Esophagus squamous epithelium (tissue), 4 donors: ENCODE results near the gene CDH2.

ENCODE experiments used
- POLR2A ChIP-seq, 4 donors: fragments of 450-650 bp; IDR thresholded peaks; one replicate each; pipeline ENCODE4 v1.6.1; 2017; ENCODE audit warnings: antibody characterized with exemption in 4 of 4, mild to moderate bottlenecking in 4 of 4, moderate library complexity in 3 of 4
- TF ChIP-seq, protein P1 (sequence below), 6 experiments: fragments of 450-650 bp in 4 of 6; fragments of 200-600 bp in 2 of 6; sonication (generic) in 2 of 6; IDR thresholded peaks; one replicate each; pipeline ENCODE4 v1.5.1; 2016 to 2019; ENCODE audit warnings: antibody characterized with exemption in 6 of 6, mild to moderate bottlenecking in 4 of 6, moderate library complexity in 4 of 6

DNA sequence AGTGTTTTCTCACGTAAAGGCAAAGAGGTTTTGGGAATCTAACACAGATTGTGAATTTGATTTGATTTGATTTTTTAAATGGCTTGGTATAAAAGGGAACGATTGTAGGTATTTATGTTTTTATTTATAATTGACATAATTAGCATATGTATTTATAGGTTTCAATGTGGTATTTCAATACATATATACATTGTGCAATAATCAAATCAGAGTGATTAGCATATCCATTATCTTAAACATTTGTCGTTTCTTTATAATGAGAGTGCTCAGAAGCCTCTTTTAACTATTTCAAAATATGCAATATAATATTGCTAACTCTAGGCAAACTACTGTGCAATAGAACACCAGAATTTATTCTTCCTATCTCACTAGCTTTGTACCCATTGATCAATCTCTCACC lies 35.1 kb upstream of the CDH2 start:
- TF ChIP-seq, protein P1, sequence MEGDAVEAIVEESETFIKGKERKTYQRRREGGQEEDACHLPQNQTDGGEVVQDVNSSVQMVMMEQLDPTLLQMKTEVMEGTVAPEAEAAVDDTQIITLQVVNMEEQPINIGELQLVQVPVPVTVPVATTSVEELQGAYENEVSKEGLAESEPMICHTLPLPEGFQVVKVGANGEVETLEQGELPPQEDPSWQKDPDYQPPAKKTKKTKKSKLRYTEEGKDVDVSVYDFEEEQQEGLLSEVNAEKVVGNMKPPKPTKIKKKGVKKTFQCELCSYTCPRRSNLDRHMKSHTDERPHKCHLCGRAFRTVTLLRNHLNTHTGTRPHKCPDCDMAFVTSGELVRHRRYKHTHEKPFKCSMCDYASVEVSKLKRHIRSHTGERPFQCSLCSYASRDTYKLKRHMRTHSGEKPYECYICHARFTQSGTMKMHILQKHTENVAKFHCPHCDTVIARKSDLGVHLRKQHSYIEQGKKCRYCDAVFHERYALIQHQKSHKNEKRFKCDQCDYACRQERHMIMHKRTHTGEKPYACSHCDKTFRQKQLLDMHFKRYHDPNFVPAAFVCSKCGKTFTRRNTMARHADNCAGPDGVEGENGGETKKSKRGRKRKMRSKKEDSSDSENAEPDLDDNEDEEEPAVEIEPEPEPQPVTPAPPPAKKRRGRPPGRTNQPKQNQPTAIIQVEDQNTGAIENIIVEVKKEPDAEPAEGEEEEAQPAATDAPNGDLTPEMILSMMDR (IDR thresholded peaks at IDR 0.05), result no peak
- TF ChIP-seq POLR2A (IDR thresholded peaks at IDR 0.05), result no peak
